HCT116 (cell line): ENCODE results near the gene EFR3B. TPM values are rescaled to one million over a fixed set of nuclear protein-coding genes. Genes with fewer than 3 reads are reported as not detected.

Source experiments
- ATAC-seq: fragments of 200-7000 bp; cut with Tn5 transposase; 2 replicates; pipeline ENCODE4 v1.9.1; 2020; ENCODE audit warnings: mild to moderate bottlenecking, moderate library complexity
- BruUV-seq: library from RNA; stranded (reverse); fragments of 400-500 nt; replicated peaks from 2 replicates; lab custom pipeline; 2021; lab: Mats Ljungman, UMichigan
- CTCF ChIA-PET: fragments of 300-600 bp; sonication (Branson Sonifier 250); formaldehyde crosslinking; loops from one replicate; lab custom pipeline; 2021; ENCODE audit warnings: antibody characterized with exemption; lab: Charles Lee
- POLR2A ChIA-PET: fragments of 300-600, 350-600 bp; sonication (Branson Sonifier 250); formaldehyde crosslinking; loops from one replicate; lab custom pipeline; 2021; ENCODE audit warnings: antibody characterized with exemption; lab: Charles Lee
- RAD21 ChIA-PET, 2 experiments: fragments of 300-600 bp; sonication (Branson Sonifier 250); formaldehyde crosslinking; loops; one replicate each; lab custom pipeline; 2023; ENCODE audit warnings: low total read pairs in 2 of 2; ENCODE audit not compliant: uncharacterized antibody in 2 of 2, unreplicated experiment in 2 of 2, low non-redundant PET in 1 of 2; lab: Charles Lee
- DNase-seq: peaks from one replicate; pipeline ENCODE4 v3.0.0-alpha.2; 2010; ENCODE audit warnings: low read depth, low spot score
- H2AFZ ChIP-seq: fragments of 200-600 bp; shearing (Covaris generic), sonication (generic); 2 replicates; pipeline ENCODE4 v1.6.1; 2017; ENCODE audit warnings: low read depth, mixed run types, mixed read lengths, antibody characterized with exemption, low read length; ENCODE audit not compliant: poor library complexity, severe bottlenecking
- H3K27ac ChIP-seq: 2 replicates; pipeline ENCODE4 v1.5.1; 2012; ENCODE audit warnings: low read depth, low read length
- H3K27me3 ChIP-seq: fragments of 200-600 bp; sonication (generic); 2 replicates; pipeline ENCODE4 v1.6.1; 2016; ENCODE audit warnings: mixed run types, low read length, mixed read lengths; ENCODE audit not compliant: insufficient read depth
- H3K36me3 ChIP-seq, 2 experiments: fragments of 200-500 bp in 1 of 2; fragments of 200-600 bp in 1 of 2; sonication (Bioruptor generic) in 1 of 2; sonication (generic) in 1 of 2; 2 replicates each; pipeline versions ENCODE4 v1.5.1 to v1.6.1; 2014 to 2016; ENCODE audit warnings: low read length in 2 of 2, inconsistent platforms in 1 of 2, mixed read lengths in 1 of 2, mixed run types in 1 of 2; ENCODE audit not compliant: insufficient read depth in 2 of 2, control insufficient read depth in 1 of 2
- H3K4me1 ChIP-seq, 2 experiments: fragments of 200-600 bp in 1 of 2; sonication (generic) in 1 of 2; 2 replicates each; pipeline versions ENCODE4 v1.5.1 to v1.6.1; 2012 to 2017; ENCODE audit warnings: low read length in 2 of 2, inconsistent platforms in 1 of 2, mild to moderate bottlenecking in 1 of 2, mixed read lengths in 1 of 2, mixed run types in 1 of 2, moderate library complexity in 1 of 2; ENCODE audit not compliant: insufficient read depth in 2 of 2, control insufficient read depth in 1 of 2
- H3K4me2 ChIP-seq: fragments of 200-600 bp; sonication (generic); 2 replicates; pipeline ENCODE4 v1.6.1; 2017; ENCODE audit warnings: mixed run types, low read length, mixed read lengths
- H3K4me3 ChIP-seq, 2 experiments: fragments of 200-600 bp in 1 of 2; sonication (generic) in 1 of 2; replicated peaks in 1 of 2; 2 replicates each; pipeline ENCODE4 v1.5.1; 2011 to 2016; ENCODE audit warnings: low read length in 2 of 2, control low read depth in 1 of 2, low read depth in 1 of 2, mild to moderate bottlenecking in 1 of 2, mixed read lengths in 1 of 2, mixed run types in 1 of 2
- H3K79me2 ChIP-seq: fragments of 200-600 bp; sonication (generic); 2 replicates; pipeline ENCODE4 v1.6.1; 2017; ENCODE audit warnings: mild to moderate bottlenecking, mixed run types, low read length, moderate library complexity, mixed read lengths; ENCODE audit not compliant: insufficient read depth
- H3K9ac ChIP-seq: fragments of 200-600 bp; sonication (generic); 2 replicates; pipeline ENCODE4 v1.6.1; 2016; ENCODE audit warnings: low read length, mixed read lengths
- H3K9me2 ChIP-seq: fragments of 200-600 bp; sonication (generic), shearing (Covaris generic); 2 replicates; pipeline ENCODE4 v1.6.1; 2017; ENCODE audit warnings: mixed run types, mild to moderate bottlenecking, moderate library complexity; ENCODE audit not compliant: insufficient read depth
- H3K9me3 ChIP-seq, 2 experiments: fragments of 200-500 bp in 1 of 2; fragments of 200-600 bp in 1 of 2; sonication (Bioruptor generic) in 1 of 2; sonication (generic) in 1 of 2; 2 replicates each; pipeline ENCODE4 v1.6.1; 2014 to 2017; ENCODE audit warnings: low read length in 2 of 2, mixed read lengths in 2 of 2, inconsistent platforms in 1 of 2, low read depth in 1 of 2, mild to moderate bottlenecking in 1 of 2, mixed run types in 1 of 2, moderate library complexity in 1 of 2; ENCODE audit not compliant: control insufficient read depth in 1 of 2, insufficient read depth in 1 of 2
- H4K20me1 ChIP-seq: fragments of 200-600 bp; sonication (generic), shearing (Covaris generic); 2 replicates; pipeline ENCODE4 v1.6.1; 2017; ENCODE audit warnings: mixed run types, mild to moderate bottlenecking, moderate library complexity; ENCODE audit not compliant: insufficient read depth
- CBX3 ChIP-seq: IDR thresholded peaks from 2 replicates; pipeline ENCODE4 v1.6.1; 2012; ENCODE audit warnings: low read depth
- EGR1 ChIP-seq: IDR thresholded peaks from 2 replicates; pipeline ENCODE4 v1.6.1; 2012; ENCODE audit warnings: low read depth
- ELF1 ChIP-seq: IDR thresholded peaks from 2 replicates; pipeline ENCODE4 v1.6.1; 2012; ENCODE audit warnings: low read depth, borderline replicate concordance
- EZH2 ChIP-seq: fragments of 200-600 bp; sonication (generic); IDR thresholded peaks from 2 replicates; pipeline ENCODE4 v1.6.1; 2017; ENCODE audit warnings: antibody characterized with exemption, mixed run types
- EZH2phosphoT487 ChIP-seq: fragments of 200-600 bp; IDR thresholded peaks from 2 replicates; pipeline ENCODE4 v1.6.1; 2018; ENCODE audit warnings: antibody characterized with exemption, borderline replicate concordance
- JUND ChIP-seq: IDR thresholded peaks from 2 replicates; pipeline ENCODE4 v1.6.1; 2012
- MAX ChIP-seq: IDR thresholded peaks from 2 replicates; pipeline ENCODE4 v1.6.1; 2012
- POLR2A ChIP-seq: IDR thresholded peaks from 2 replicates; pipeline ENCODE4 v1.7.0; 2011; ENCODE audit warnings: borderline replicate concordance; ENCODE audit not compliant: insufficient read depth, insufficient read length; ENCODE audit errors: extremely low read depth
- RAD21 ChIP-seq: IDR thresholded peaks from 2 replicates; pipeline ENCODE4 v1.6.1; 2012; ENCODE audit warnings: low read depth, mild to moderate bottlenecking
- SIN3A ChIP-seq: IDR thresholded peaks from 2 replicates; pipeline ENCODE4 v1.6.1; 2012; ENCODE audit warnings: low read depth
- SRF ChIP-seq: IDR thresholded peaks from 2 replicates; pipeline ENCODE4 v1.6.1; 2012; ENCODE audit warnings: low read depth
- ZBTB33 ChIP-seq: IDR thresholded peaks from 2 replicates; pipeline ENCODE4 v1.6.1; 2011; ENCODE audit warnings: mild to moderate bottlenecking, low read length, moderate library complexity; ENCODE audit not compliant: insufficient replicate concordance; ENCODE audit errors: extremely low read depth
- ZFX ChIP-seq: fragments of 450-650 bp; IDR thresholded peaks from 2 replicates; pipeline ENCODE4 v1.6.1; 2017
- ZNF274 ChIP-seq: fragments of 200-500 bp; sonication (Bioruptor generic); IDR thresholded peaks from 2 replicates; pipeline ENCODE4 v1.6.1; 2014; ENCODE audit warnings: mild to moderate bottlenecking, low read depth, low read length, inconsistent platforms
- intact Hi-C: fragments of 100-400 bp; cut with micrococcal nuclease; formaldehyde crosslinking; loops from 2 replicates; pipeline ENCODE4 v1.10.0; 2022
- total RNA-seq: library from RNA; stranded (reverse); gene quantifications from one replicate; pipeline ENCODE4 v1.2.1, GENCODE V29; 2021; ENCODE audit not compliant: unreplicated experiment
- TF ChIP-seq, protein P1 (sequence below): IDR thresholded peaks from 2 replicates; pipeline ENCODE4 v1.6.1; 2012; ENCODE audit warnings: low read depth
- TF ChIP-seq, protein P2 (sequence below), 3 experiments: fragments of 200-600 bp in 1 of 3; sonication (generic) in 1 of 3; IDR thresholded peaks in 2 of 3; conservative IDR thresholded peaks in 1 of 3; 2 replicates each; pipeline ENCODE4 v1.5.1; 2012 to 2017; ENCODE audit warnings: low read depth in 2 of 3, low read length in 2 of 3, antibody characterized with exemption in 1 of 3, borderline replicate concordance in 1 of 3, control low read depth in 1 of 3, mild to moderate bottlenecking in 1 of 3, mixed read lengths in 1 of 3, mixed run types in 1 of 3, moderate library complexity in 1 of 3; ENCODE audit not compliant: insufficient read depth in 1 of 3

The EFR3B gene
- total RNA-seq, 1 experiment from 2014 or later, result 0.96 TPM

DNA sequence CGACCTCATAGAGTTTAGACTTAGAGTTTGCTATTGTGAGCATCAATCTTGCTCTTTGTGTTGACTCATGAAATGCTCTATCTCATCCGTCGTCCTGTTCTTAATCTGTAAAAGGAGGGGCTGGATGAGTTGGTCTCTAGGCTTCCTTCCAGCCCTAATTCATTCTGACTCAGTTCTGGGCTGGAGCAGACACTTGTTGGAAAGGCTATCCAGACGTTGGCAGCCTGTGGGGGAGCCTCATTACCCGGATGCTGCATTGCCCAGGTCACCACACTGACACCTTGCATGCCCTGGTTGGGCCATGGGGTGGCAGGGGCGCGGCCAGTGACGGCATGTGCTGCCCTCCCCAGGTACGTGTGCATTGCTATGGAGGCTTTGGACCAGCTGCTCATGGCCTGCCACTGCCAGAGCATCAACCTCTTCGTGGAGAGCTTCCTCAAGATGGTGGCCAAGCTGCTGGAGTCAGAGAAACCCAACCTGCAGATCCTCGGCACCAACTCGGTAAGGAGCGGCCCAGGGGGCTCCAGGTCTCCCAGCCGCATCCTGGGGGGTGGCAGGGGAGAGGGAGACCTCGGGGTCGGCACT, 61.5 kb downstream of the EFR3B start:
- Histone ChIP-seq H3K9ac (no peak overlapping the region), H3K9me3 (no peaks in the 10 kb centered on the region), H2AFZ (peak overlapping the region; percentile 10), H3K36me3 (no peaks in the 10 kb centered on the region), H3K4me3 (no peak overlapping the region), H3K27me3 (no peaks in the 10 kb centered on the region), H4K20me1 (no peaks in the 10 kb centered on the region), H3K9me2 (no peaks in the 10 kb centered on the region), H3K27ac (no peak overlapping the region), H3K4me2 (0 out of 2 replicates have a peak overlapping the region, but pooled peaks have one; percentile 21), H3K4me1 (peaks cover 3 to 30% of the 10 kb centered on the region in 2 experiments), H3K79me2 (no peaks in the 10 kb centered on the region)
- TF ChIP-seq ZNF274 (no peak), EZH2 (no peak), MAX (no peak), JUND (no peak), ZBTB33 (no peak), ELF1 (no peak), SIN3A (no peak), EGR1 (no peak), EZH2phosphoT487 (no peak), RAD21 (no peak), SRF (no peak), POLR2A (no peak), CBX3 (no peak), ZFX (no peak)
- TF ChIP-seq, protein P1, sequence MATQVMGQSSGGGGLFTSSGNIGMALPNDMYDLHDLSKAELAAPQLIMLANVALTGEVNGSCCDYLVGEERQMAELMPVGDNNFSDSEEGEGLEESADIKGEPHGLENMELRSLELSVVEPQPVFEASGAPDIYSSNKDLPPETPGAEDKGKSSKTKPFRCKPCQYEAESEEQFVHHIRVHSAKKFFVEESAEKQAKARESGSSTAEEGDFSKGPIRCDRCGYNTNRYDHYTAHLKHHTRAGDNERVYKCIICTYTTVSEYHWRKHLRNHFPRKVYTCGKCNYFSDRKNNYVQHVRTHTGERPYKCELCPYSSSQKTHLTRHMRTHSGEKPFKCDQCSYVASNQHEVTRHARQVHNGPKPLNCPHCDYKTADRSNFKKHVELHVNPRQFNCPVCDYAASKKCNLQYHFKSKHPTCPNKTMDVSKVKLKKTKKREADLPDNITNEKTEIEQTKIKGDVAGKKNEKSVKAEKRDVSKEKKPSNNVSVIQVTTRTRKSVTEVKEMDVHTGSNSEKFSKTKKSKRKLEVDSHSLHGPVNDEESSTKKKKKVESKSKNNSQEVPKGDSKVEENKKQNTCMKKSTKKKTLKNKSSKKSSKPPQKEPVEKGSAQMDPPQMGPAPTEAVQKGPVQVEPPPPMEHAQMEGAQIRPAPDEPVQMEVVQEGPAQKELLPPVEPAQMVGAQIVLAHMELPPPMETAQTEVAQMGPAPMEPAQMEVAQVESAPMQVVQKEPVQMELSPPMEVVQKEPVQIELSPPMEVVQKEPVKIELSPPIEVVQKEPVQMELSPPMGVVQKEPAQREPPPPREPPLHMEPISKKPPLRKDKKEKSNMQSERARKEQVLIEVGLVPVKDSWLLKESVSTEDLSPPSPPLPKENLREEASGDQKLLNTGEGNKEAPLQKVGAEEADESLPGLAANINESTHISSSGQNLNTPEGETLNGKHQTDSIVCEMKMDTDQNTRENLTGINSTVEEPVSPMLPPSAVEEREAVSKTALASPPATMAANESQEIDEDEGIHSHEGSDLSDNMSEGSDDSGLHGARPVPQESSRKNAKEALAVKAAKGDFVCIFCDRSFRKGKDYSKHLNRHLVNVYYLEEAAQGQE, result no peak
- TF ChIP-seq, protein P2, sequence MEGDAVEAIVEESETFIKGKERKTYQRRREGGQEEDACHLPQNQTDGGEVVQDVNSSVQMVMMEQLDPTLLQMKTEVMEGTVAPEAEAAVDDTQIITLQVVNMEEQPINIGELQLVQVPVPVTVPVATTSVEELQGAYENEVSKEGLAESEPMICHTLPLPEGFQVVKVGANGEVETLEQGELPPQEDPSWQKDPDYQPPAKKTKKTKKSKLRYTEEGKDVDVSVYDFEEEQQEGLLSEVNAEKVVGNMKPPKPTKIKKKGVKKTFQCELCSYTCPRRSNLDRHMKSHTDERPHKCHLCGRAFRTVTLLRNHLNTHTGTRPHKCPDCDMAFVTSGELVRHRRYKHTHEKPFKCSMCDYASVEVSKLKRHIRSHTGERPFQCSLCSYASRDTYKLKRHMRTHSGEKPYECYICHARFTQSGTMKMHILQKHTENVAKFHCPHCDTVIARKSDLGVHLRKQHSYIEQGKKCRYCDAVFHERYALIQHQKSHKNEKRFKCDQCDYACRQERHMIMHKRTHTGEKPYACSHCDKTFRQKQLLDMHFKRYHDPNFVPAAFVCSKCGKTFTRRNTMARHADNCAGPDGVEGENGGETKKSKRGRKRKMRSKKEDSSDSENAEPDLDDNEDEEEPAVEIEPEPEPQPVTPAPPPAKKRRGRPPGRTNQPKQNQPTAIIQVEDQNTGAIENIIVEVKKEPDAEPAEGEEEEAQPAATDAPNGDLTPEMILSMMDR (IDR thresholded peaks at IDR 0.05 in 2 of 3, conservative IDR thresholded peaks at IDR 0.05 in 1 of 3; ENCODE audit: borderline replicate concordance in 1 of 3, insufficient read depth in 1 of 3, low read depth in 2 of 3, low read length in 2 of 3), result no peak
- 0 out of 2 replicates have a peak, but pooled peaks have one; percentile 23 for ATAC-seq
- RAD21 ChIA-PET, result no interaction called here
- CTCF ChIA-PET, result no interaction called here
- no TSS peak for BruUV-seq
- DNase-seq, result no peak
- intact Hi-C loops, result no loop called here
- POLR2A ChIA-PET, result no interaction called here
